CD4-positive, alpha-beta T cell treated with Interleukin-4 for 1 hour (primary cell): ENCODE results near the gene EIF4H.
A peak's percentile ranks its signal among the peaks of the same experiment; 100 is the strongest.
"Not testable (repeated sequence)": the region's sequence is repeated elsewhere in the genome, so short reads cannot be mapped to it uniquely, and the experiment has no call there.

Experiments used
- DNase-seq, 2 donors: peaks; one replicate each; pipeline ENCODE4 v3.0.0-alpha.2; 2020 to 2022

The EIF4H gene

GRCh38 chr7:74173866-74174605 lies at the start of gene EIF4H:
EIF4H (plus strand) TSS chr7:74174356; CDS start chr7:74174384, 28 bp downstream.
- DNase-seq: peak; percentile 93 to 95

- DNase-seq: no peak
These were observed 47.8 kb upstream of the EIF4H start for GRCh38 chr7:74126220-74126880.

GRCh38 chr7:74129887-74130286 lies 44.3 kb upstream of the EIF4H start:
- no peak for DNase-seq

GRCh38 chr7:74130518-74130917 lies 43.6 kb upstream of the EIF4H start:
- no peak for DNase-seq

- DNase-seq: peak; percentile 14 to 43
These were observed 40.0 kb upstream of the EIF4H start for GRCh38 chr7:74134117-74134620.

GRCh38 chr7:74138334-74138867 lies 35.8 kb upstream of the EIF4H start:
- DNase-seq: peak in 1 of 2 donors; percentile 43

GRCh38 chr7:74138945-74139843 lies 35.0 kb upstream of the EIF4H start:
- DNase-seq: no peak

GRCh38 chr7:74141705-74142104 lies 32.5 kb upstream of the EIF4H start:
- no peak for DNase-seq

- DNase-seq: no peak
These were observed 30.8 kb upstream of the EIF4H start for GRCh38 chr7:74143383-74143782.

- no peak for DNase-seq
These were observed 25.7 kb upstream of the EIF4H start for GRCh38 chr7:74148491-74148890.

- no peak for DNase-seq
These were observed 25.1 kb upstream of the EIF4H start for GRCh38 chr7:74149071-74149470.

- DNase-seq: no peak
These were observed 24.6 kb upstream of the EIF4H start for GRCh38 chr7:74149603-74150002.

GRCh38 chr7:74153736-74154135 lies 20.4 kb upstream of the EIF4H start:
- no peak for DNase-seq

GRCh38 chr7:74155810-74156395 lies 18.3 kb upstream of the EIF4H start:
- no peak for DNase-seq

GRCh38 chr7:74157605-74158004 lies 16.6 kb upstream of the EIF4H start:
- DNase-seq: no peak

- DNase-seq: no peak
These were observed 9.1 kb upstream of the EIF4H start for GRCh38 chr7:74164985-74165456.

GRCh38 chr7:74165867-74166593 lies 8.1 kb upstream of the EIF4H start:
- DNase-seq: no peak

- DNase-seq: not testable (repeated sequence)
These were observed 6.8 kb upstream of the EIF4H start for GRCh38 chr7:74167324-74167723.

- DNase-seq: no peak
These were observed 1.1 kb upstream of the EIF4H start for GRCh38 chr7:74173074-74173473.

GRCh38 chr7:74173491-74173865 lies 678 bp upstream of the EIF4H start:
- DNase-seq: no peak

- peak in 1 of 2 donors; percentile 20 for DNase-seq
These were observed 488 bp downstream of the EIF4H start for GRCh38 chr7:74174606-74175082.

- no peak for DNase-seq
These were observed 1.2 kb downstream of the EIF4H start for GRCh38 chr7:74175340-74175739.
